ENCODE measurements around the gene TMEM134. TPM values are rescaled to one million over a fixed set of nuclear protein-coding genes. Genes with fewer than 3 reads are reported as not detected.
A peak's percentile ranks its signal among the peaks of the same experiment; 100 is the strongest.

TMEM134 gene
- total and polyA plus RNA-seq, 9 of the 15 experiments (the other 6 are each of a cell fraction or from before 2014, with no cell fraction given) = 0.63 to 48.4 (median 10.7) TPM

DNA sequence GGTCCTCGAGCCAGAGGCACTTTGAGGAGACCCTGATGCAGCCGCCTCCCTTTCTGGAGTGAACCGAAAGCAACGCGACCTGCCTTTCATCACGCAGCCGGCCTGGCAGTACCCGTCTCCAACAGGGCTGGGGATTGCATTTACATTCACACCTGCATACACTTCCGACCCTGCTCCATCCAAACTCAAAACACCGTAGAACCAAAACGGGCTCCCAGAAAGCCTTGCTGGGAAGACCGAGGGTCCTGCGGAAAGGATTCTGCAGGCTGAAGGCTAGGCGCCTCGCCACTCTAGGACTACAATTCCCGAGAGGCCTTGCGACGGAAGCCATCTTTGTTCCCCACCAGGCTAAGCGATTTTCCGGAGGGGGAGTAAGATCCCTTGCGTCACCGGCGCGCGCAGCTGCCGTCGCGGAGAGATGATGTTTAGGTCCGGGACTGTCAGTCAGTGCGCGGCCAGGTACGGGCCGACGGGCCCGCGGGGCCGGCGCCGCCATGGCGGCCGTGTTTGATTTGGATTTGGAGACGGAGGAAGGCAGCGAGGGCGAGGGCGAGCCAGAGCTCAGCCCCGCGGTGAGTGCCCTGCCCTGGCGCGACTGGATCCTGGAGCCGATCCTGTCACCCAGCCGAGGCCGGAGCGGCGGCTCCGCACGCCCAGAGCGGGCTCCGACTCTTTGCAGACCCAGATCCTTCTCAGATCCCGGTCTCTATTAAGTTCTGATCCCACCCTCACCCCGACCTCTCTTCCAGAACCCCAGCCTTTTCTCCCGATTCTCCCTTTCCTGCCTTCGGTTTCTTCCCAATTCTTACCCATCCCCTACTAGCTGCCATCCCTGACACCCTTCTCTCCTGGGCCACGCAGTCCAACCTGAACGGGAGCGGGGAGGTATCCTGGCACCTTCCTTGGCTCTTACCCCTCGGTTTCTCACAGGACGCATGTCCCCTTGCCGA, 40.7 kb downstream of the TMEM134 start, which contains the start of gene RPS6KB2 (continued):
- TF ChIP-seq ZNF436 (CRISPR knock-in tag; IDR thresholded peaks at IDR 0.05) = no peak
- no peak; the same call in 1 of the 2 replicates for TF ChIP-seq ZEB2 (IDR thresholded peaks at IDR 0.05)
- peak; percentile 65; the same call in 1 of the 2 replicates for TF ChIP-seq FOXP1 (CRISPR knock-in tag; IDR thresholded peaks at IDR 0.05)
- no peak for TF ChIP-seq GATA2 (CRISPR knock-in tag; IDR thresholded peaks at IDR 0.05)
- TF ChIP-seq DIDO1 (tag; IDR thresholded peaks at IDR 0.05; ENCODE audit: low read depth) = peak; percentile 77
- TF ChIP-seq ZKSCAN8 (CRISPR knock-in tag; IDR thresholded peaks at IDR 0.05) = no peak
- TF ChIP-seq GTF2B (IDR thresholded peaks at IDR 0.05; ENCODE audit: extremely low read depth, insufficient read length) = no peak
- TF ChIP-seq CHCHD3 (CRISPR knock-in tag; IDR thresholded peaks at IDR 0.05) = no peak
- TF ChIP-seq, protein P1, sequence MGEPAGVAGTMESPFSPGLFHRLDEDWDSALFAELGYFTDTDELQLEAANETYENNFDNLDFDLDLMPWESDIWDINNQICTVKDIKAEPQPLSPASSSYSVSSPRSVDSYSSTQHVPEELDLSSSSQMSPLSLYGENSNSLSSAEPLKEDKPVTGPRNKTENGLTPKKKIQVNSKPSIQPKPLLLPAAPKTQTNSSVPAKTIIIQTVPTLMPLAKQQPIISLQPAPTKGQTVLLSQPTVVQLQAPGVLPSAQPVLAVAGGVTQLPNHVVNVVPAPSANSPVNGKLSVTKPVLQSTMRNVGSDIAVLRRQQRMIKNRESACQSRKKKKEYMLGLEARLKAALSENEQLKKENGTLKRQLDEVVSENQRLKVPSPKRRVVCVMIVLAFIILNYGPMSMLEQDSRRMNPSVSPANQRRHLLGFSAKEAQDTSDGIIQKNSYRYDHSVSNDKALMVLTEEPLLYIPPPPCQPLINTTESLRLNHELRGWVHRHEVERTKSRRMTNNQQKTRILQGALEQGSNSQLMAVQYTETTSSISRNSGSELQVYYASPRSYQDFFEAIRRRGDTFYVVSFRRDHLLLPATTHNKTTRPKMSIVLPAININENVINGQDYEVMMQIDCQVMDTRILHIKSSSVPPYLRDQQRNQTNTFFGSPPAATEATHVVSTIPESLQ (CRISPR knock-in tag; IDR thresholded peaks at IDR 0.05) = 0 out of 2 replicates have a peak, but pooled peaks have one; percentile 67
- no peak for TF ChIP-seq NFIX (CRISPR knock-in tag; IDR thresholded peaks at IDR 0.05; ENCODE audit: low read depth)
- TF ChIP-seq U2AF2 (optimal IDR thresholded peaks at IDR 0.05; ENCODE audit: low read depth, low read length) = no peak
- TF ChIP-seq NFATC3 (IDR thresholded peaks at IDR 0.05) = no peak
- TF ChIP-seq, protein P2, sequence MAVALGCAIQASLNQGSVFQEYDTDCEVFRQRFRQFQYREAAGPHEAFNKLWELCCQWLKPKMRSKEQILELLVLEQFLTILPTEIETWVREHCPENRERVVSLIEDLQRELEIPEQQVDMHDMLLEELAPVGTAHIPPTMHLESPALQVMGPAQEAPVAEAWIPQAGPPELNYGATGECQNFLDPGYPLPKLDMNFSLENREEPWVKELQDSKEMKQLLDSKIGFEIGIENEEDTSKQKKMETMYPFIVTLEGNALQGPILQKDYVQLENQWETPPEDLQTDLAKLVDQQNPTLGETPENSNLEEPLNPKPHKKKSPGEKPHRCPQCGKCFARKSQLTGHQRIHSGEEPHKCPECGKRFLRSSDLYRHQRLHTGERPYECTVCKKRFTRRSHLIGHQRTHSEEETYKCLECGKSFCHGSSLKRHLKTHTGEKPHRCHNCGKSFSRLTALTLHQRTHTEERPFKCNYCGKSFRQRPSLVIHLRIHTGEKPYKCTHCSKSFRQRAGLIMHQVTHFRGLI (CRISPR knock-in tag; IDR thresholded peaks at IDR 0.05) = no peak
- TF ChIP-seq THRA (IDR thresholded peaks at IDR 0.05) = no peak
- peak; percentile 48; the same call in 1 of the 2 replicates for TF ChIP-seq ZNF395 (CRISPR knock-in tag; IDR thresholded peaks at IDR 0.05)
- no peak for TF ChIP-seq TGIF2 (CRISPR knock-in tag; IDR thresholded peaks at IDR 0.05)
- no peak for TF ChIP-seq ILK (tag; IDR thresholded peaks at IDR 0.05; ENCODE audit: borderline replicate concordance, low read depth)

Measured in K562 (cell line).